CD14-positive monocyte (primary cell): ENCODE data around the gene ATXN3. TPM values are rescaled to one million over a fixed set of nuclear protein-coding genes. Genes with fewer than 3 reads are reported as not detected.

Source experiments
- DNase-seq, 3 donors: peaks; one replicate each; pipeline ENCODE4 v3.0.0-alpha.2; 2011 to 2022
- H2AFZ ChIP-seq: 2 replicates; pipeline ENCODE4 v1.6.0; 2012; ENCODE audit warnings: mild to moderate bottlenecking, low read depth, low read length, inconsistent platforms; ENCODE audit not compliant: insufficient read depth, poor library complexity, severe bottlenecking
- H3K27ac ChIP-seq, 2 donors: 1 replicate in 1 of 2; 2 replicates in 1 of 2; pipeline ENCODE4 v1.5.1; 2012 to 2013; ENCODE audit warnings: low read length in 2 of 2, control low read depth in 1 of 2, inconsistent platforms in 1 of 2, low read depth in 1 of 2, mild to moderate bottlenecking in 1 of 2
- H3K27me3 ChIP-seq, 2 donors: one replicate each; pipeline versions ENCODE4 v1.6.0 to v1.6.1; 2011 to 2013; ENCODE audit warnings: low read length in 2 of 2; ENCODE audit not compliant: control insufficient read depth in 2 of 2, insufficient read depth in 2 of 2
- H3K36me3 ChIP-seq, 2 donors: replicated peaks in 1 of 2; 1 replicate in 1 of 2; 2 replicates in 1 of 2; pipeline versions ENCODE4 v1.5.1 to v1.6.1; 2012 to 2013; ENCODE audit warnings: low read length in 2 of 2, control low read depth in 1 of 2, inconsistent platforms in 1 of 2, mild to moderate bottlenecking in 1 of 2; ENCODE audit not compliant: insufficient read depth in 2 of 2, control insufficient read depth in 1 of 2
- H3K4me1 ChIP-seq, 2 donors: 1 replicate in 1 of 2; 2 replicates in 1 of 2; pipeline versions ENCODE4 v1.5.1 to v1.6.1; 2012 to 2013; ENCODE audit warnings: low read length in 2 of 2, control low read depth in 1 of 2, inconsistent platforms in 1 of 2, mild to moderate bottlenecking in 1 of 2, moderate library complexity in 1 of 2; ENCODE audit not compliant: insufficient read depth in 2 of 2, control insufficient read depth in 1 of 2
- H3K4me2 ChIP-seq: replicated peaks from 2 replicates; pipeline ENCODE3; 2012; ENCODE audit warnings: low read length, moderate library complexity, mild to moderate bottlenecking; ENCODE audit not compliant: poor library complexity, severe bottlenecking; ENCODE audit errors: extremely low read depth
- H3K4me3 ChIP-seq, 3 experiments: fragments of 200-600 bp in 1 of 3; sonication (generic) in 1 of 3; replicated peaks in 1 of 3; 1 replicate in 2 of 3; 2 replicates in 1 of 3; pipeline ENCODE4 v1.5.1; 2011 to 2013; ENCODE audit warnings: low read length in 3 of 3, mild to moderate bottlenecking in 3 of 3, control low read depth in 2 of 3, low read depth in 2 of 3, inconsistent platforms in 1 of 3, moderate library complexity in 1 of 3
- H3K79me2 ChIP-seq: 2 replicates; pipeline ENCODE4 v1.6.0; 2012; ENCODE audit warnings: mild to moderate bottlenecking, control low read depth, inconsistent platforms, low read length, moderate library complexity; ENCODE audit not compliant: insufficient read depth
- H3K9ac ChIP-seq: 2 replicates; pipeline ENCODE4 v1.6.0; 2017; ENCODE audit warnings: low read length, mild to moderate bottlenecking; ENCODE audit not compliant: insufficient read depth, poor library complexity, severe bottlenecking
- H3K9me3 ChIP-seq, 2 donors: replicated peaks in 1 of 2; 1 replicate in 1 of 2; 2 replicates in 1 of 2; pipeline versions ENCODE4 v1.5.1 to v1.6.1; 2012 to 2013; ENCODE audit warnings: low read length in 2 of 2, control low read depth in 1 of 2; ENCODE audit not compliant: control insufficient read depth in 1 of 2, insufficient read depth in 1 of 2
- H4K20me1 ChIP-seq: 2 replicates; pipeline ENCODE4 v1.6.0; 2012; ENCODE audit warnings: mild to moderate bottlenecking, low read length, control low read depth, moderate library complexity; ENCODE audit not compliant: insufficient read depth
- H3K27ac Mint-ChIP-seq, 7 donors: one replicate each; pipeline ENCODE4 v1.8.0; 2020; ENCODE audit warnings: mild to moderate bottlenecking in 7 of 7, mixed read lengths in 7 of 7, moderate library complexity in 6 of 7, inconsistent platforms in 2 of 7
- H3K27me3 Mint-ChIP-seq, 3 donors: one replicate each; pipeline ENCODE4 v1.8.0; 2021 to 2022; ENCODE audit warnings: low read depth in 3 of 3, mild to moderate bottlenecking in 3 of 3, mixed read lengths in 3 of 3, moderate library complexity in 3 of 3, inconsistent platforms in 1 of 3
- H3K36me3 Mint-ChIP-seq, 2 donors: one replicate each; pipeline ENCODE4 v1.8.0; 2020; ENCODE audit warnings: mixed read lengths in 2 of 2, inconsistent platforms in 1 of 2, mild to moderate bottlenecking in 1 of 2
- H3K4me1 Mint-ChIP-seq: one replicate; pipeline ENCODE4 v1.8.0; 2020; ENCODE audit warnings: mild to moderate bottlenecking, mixed read lengths
- H3K4me3 Mint-ChIP-seq, 2 donors: one replicate each; pipeline ENCODE4 v1.8.0; 2020; ENCODE audit warnings: mild to moderate bottlenecking in 2 of 2, mixed read lengths in 2 of 2, moderate library complexity in 1 of 2
- H3K9me3 Mint-ChIP-seq, 7 donors: one replicate each; pipeline ENCODE4 v1.8.0; 2020 to 2022; ENCODE audit warnings: mixed read lengths in 7 of 7, mild to moderate bottlenecking in 6 of 7, moderate library complexity in 6 of 7, inconsistent platforms in 2 of 7
- WGBS: methylation state at CpG from one replicate; pipeline ENCODE4 v1.1.5; 2013; ENCODE audit warnings: missing lambda C conversion rate; ENCODE audit not compliant: insufficient coverage; 5-methylcytosine and 5-hydroxymethylcytosine counted together
- intact Hi-C, 2 donors: fragments of 100-400 bp; cut with micrococcal nuclease; formaldehyde crosslinking; loops; one replicate each; pipeline versions ENCODE4 v1.15.0 to v1.15.1; 2023
- polyA plus RNA-seq, 3 donors: library from polyadenylated mRNA; depleted of rRNA in 1 of 3; unstranded in 2 of 3; stranded (reverse) in 1 of 3; fragments of 300-500 nt in 2 of 3; fragments of >200 nt in 1 of 3; fragmentation: Illumina TruSeq in 2 of 3; gene quantifications; 1 replicate in 2 of 3; 2 replicates in 1 of 3; pipeline ENCODE4 v1.2.3, GENCODE V29; 2012 to 2021
- TF ChIP-seq, protein P1 (sequence below): fragments of 200-600 bp; IDR thresholded peaks from one replicate; pipeline ENCODE4 v1.8.0; 2022; ENCODE audit warnings: antibody characterized with exemption, mild to moderate bottlenecking

ATXN3 gene
- polyA plus RNA-seq, 3 donors = 17.7 to 24.0 (median 18.5) TPM

DNA sequence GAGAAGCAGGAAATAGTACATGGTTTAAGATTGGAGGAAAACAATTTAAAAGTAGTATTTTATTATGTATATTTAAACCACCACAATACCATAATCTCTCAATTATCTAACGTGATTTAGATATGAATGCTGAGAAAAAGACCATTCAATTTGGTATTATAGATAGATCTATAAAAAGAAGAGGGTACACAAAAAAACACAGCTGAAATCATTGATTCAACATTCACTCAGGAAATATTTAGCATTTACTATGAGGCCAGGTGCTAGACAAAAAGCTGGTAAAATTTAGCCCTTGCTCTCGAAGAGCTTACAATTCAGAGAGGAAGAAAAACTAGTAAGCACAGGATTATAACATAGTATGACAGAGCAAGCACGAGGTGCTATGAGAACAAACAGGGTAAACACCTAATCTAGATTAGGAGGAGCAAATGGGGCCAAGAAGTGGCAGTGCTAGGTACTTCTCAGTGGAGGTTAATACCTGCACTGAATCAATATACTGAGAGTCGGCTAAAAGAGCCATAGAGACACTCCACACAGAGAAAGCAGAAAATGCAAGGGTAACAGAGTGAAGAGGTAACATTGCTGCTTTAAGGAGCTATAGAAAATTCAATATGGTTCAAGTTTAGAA, 94.1 kb downstream of the ATXN3 start:
- Mint-ChIP-seq H3K9me3 (peaks cover 0 to 1% (median 0%) of the 10 kb centered on the region in 7 donors), H3K27me3 (no peaks in the 10 kb centered on the region), H3K4me3 (no peak overlapping the region), H3K36me3 (peaks cover 68 to 92% of the 10 kb centered on the region in 2 donors), H3K27ac (no peak overlapping the region), H3K4me1 (no peaks in the 10 kb centered on the region)
- intact Hi-C loops = no loop called here
- DNase-seq = no peak
- Histone ChIP-seq H4K20me1 (no peaks in the 10 kb centered on the region), H3K79me2 (no peaks in the 10 kb centered on the region), H3K36me3 (peaks cover 88 to 99% of the 10 kb centered on the region in 2 donors), H3K27me3 (no peaks in the 10 kb centered on the region), H3K9me3 (no peaks in the 10 kb centered on the region), H3K9ac (no peak overlapping the region), H3K4me2 (no peak overlapping the region), H2AFZ (no peak overlapping the region), H3K4me1 (no peaks in the 10 kb centered on the region), H3K4me3 (no peak overlapping the region), H3K27ac (no peak overlapping the region)
- TF ChIP-seq, protein P1, sequence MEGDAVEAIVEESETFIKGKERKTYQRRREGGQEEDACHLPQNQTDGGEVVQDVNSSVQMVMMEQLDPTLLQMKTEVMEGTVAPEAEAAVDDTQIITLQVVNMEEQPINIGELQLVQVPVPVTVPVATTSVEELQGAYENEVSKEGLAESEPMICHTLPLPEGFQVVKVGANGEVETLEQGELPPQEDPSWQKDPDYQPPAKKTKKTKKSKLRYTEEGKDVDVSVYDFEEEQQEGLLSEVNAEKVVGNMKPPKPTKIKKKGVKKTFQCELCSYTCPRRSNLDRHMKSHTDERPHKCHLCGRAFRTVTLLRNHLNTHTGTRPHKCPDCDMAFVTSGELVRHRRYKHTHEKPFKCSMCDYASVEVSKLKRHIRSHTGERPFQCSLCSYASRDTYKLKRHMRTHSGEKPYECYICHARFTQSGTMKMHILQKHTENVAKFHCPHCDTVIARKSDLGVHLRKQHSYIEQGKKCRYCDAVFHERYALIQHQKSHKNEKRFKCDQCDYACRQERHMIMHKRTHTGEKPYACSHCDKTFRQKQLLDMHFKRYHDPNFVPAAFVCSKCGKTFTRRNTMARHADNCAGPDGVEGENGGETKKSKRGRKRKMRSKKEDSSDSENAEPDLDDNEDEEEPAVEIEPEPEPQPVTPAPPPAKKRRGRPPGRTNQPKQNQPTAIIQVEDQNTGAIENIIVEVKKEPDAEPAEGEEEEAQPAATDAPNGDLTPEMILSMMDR = no peak
- 100% methylated on average over 2 of the region's 4 CpGs for WGBS

GRCh38 chr14:92010644-92011043, 95.7 kb downstream of the ATXN3 start:
- TF ChIP-seq, protein P1 = no peak
- H3K4me3 Mint-ChIP-seq = no peak overlapping the region
- Histone ChIP-seq H3K79me2 (no peaks in the 10 kb centered on the region), H3K27me3 (no peaks in the 10 kb centered on the region), H3K4me2 (no peak overlapping the region), H3K9ac (no peak overlapping the region), H2AFZ (no peak overlapping the region), H3K36me3 (peaks cover 86 to 99% of the 10 kb centered on the region in 2 donors), H4K20me1 (no peaks in the 10 kb centered on the region), H3K27ac (no peak overlapping the region), H3K4me1 (no peaks in the 10 kb centered on the region), H3K9me3 (no peaks in the 10 kb centered on the region), H3K4me3 (no peak overlapping the region)
- intact Hi-C loops = no loop called here
- peaks cover 67 to 92% of the 10 kb centered on the region in 2 donors for H3K36me3 Mint-ChIP-seq
- whole genome bisulfite sequencing = 91% methylated on average over 1 of the region's 3 CpGs
- no peaks in the 10 kb centered on the region for H3K27me3 Mint-ChIP-seq
- no peaks in the 10 kb centered on the region for H3K4me1 Mint-ChIP-seq
- H3K27ac Mint-ChIP-seq = no peak overlapping the region
- DNase-seq = no peak
- peaks cover 0 to 1% (median 0%) of the 10 kb centered on the region in 7 donors for H3K9me3 Mint-ChIP-seq
